ENCODE results near the gene NRF1.

Gene NRF1

DNA sequence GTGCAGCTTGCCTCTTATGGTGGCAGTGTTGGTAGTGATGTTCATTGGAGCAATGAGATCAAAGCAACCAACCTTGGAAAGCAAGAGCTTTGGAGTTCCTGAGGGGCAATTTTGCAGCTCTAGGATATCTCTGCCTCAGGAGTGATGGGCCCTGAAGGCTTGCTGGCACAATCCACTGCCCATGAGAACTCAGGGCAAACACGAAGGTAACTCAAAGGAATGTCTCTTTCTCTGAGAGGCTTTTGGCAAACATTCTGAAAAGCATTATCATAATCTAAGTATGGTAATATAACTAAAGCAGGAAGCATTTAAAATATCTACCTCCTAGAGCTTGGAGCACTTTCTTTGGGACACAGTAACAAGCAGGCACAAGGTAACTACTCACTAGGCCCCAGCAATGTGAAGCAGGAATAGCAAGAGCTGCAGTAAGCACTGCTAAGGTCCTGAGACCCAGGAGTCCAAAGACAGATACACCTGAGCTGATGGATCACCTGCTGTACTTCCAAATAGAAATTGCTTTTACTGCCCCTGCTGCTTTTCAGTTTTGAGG is 103.1 kb downstream of the NRF1 start:
- TF ChIP-seq, protein P1, sequence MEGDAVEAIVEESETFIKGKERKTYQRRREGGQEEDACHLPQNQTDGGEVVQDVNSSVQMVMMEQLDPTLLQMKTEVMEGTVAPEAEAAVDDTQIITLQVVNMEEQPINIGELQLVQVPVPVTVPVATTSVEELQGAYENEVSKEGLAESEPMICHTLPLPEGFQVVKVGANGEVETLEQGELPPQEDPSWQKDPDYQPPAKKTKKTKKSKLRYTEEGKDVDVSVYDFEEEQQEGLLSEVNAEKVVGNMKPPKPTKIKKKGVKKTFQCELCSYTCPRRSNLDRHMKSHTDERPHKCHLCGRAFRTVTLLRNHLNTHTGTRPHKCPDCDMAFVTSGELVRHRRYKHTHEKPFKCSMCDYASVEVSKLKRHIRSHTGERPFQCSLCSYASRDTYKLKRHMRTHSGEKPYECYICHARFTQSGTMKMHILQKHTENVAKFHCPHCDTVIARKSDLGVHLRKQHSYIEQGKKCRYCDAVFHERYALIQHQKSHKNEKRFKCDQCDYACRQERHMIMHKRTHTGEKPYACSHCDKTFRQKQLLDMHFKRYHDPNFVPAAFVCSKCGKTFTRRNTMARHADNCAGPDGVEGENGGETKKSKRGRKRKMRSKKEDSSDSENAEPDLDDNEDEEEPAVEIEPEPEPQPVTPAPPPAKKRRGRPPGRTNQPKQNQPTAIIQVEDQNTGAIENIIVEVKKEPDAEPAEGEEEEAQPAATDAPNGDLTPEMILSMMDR (IDR thresholded peaks at IDR 0.05; ENCODE audit: insufficient read depth, low read depth, low read length, missing control alignments) = no peak
- no peak overlapping the region for H3K4me3 ChIP-seq (ENCODE audit: low read depth, low read length)
- DNase-seq (ENCODE audit: low read depth) = no peak

DNA sequence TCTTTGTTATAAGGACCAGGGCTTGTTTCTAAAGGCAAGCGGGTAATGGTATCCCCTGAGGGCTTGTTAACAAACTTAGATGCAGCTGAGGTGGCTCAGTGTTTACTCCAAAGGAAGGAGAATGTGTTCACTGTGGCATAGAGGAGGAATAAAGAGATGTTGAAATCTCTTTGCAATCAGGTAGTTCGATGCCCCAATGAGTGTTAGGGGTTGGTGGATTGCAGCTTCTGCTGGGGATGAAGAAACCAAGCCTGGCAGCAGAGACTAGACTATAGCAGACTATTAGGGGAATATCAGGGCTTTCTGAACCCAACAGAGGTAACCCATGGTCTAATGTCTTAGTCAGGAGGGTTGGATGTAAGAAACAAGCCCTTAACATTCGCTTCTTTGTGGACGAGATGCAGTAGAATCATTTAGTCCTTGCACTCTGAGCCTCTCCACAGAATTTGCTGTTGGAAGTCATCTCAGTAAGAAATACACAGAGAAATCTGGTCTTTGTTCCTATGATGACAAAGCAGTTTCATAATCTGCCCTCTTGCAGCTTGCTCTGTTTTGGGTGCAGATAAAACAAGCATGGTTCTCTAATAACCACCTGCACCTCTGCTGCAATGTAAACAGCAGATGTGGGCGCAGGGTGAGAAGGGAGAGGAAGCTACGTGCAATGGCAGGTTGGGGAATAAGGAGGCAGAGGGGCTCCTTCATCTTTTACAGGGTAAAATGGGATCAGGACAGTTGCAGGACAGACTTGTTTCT is 108.6 kb downstream of the NRF1 start:
- TF ChIP-seq, protein P1 (IDR thresholded peaks at IDR 0.05; ENCODE audit: insufficient read depth, low read depth, low read length, missing control alignments) = no peak
- H3K4me3 ChIP-seq (ENCODE audit: low read depth, low read length) = no peak overlapping the region
- no peak for DNase-seq (ENCODE audit: low read depth)

DNA sequence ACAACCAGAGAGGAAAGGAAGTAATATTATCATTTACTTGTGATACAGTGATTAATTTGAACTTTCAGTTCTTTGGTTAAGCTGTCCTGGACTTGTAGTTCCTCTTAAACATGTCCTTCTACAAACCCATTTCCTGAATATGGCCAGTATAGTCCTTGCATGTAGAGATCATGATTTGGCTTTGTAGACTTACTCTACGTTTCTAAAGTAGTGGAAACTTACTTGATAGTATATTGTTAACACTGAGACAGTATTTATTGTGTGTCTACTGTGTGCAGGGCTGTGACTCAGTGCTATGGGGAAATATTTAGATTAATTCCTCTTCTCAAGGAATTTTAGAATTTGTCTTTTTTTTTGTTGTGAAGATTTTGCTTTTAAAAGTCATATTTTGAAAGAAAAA is 109.5 kb downstream of the NRF1 start:
- no peak overlapping the region for H3K4me3 ChIP-seq (ENCODE audit: low read depth, low read length)
- no peak for DNase-seq (ENCODE audit: low read depth)

DNA sequence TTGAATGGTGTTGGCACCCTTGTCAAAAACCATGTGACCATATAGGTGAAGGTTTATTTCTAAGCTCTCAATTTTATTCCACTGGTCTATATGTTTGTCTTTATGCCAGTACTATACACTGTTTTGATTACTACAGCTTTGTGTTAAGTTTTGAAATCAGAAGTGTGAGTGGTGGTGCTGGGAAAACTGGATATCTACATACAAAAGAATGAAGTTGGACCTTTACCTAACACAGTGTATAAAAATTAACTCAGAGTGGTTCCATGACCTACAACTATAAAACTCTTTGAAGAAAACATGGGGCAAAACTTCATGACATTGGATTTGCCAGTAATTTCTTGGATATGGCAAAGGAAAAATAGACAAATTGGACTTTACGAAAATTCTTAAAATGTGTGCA is 112.2 kb downstream of the NRF1 start:
- TF ChIP-seq, protein P1 (IDR thresholded peaks at IDR 0.05; ENCODE audit: insufficient read depth, low read depth, low read length, missing control alignments) = no peak
- DNase-seq (ENCODE audit: low read depth) = no peak
- H3K4me3 ChIP-seq (ENCODE audit: low read depth, low read length) = no peak overlapping the region

More for the DNA sequence above, 109.5 kb downstream of the NRF1 start:
- TF ChIP-seq, protein P1 (IDR thresholded peaks at IDR 0.05; ENCODE audit: insufficient read depth, low read depth, low read length, missing control alignments) = no peak

DNA sequence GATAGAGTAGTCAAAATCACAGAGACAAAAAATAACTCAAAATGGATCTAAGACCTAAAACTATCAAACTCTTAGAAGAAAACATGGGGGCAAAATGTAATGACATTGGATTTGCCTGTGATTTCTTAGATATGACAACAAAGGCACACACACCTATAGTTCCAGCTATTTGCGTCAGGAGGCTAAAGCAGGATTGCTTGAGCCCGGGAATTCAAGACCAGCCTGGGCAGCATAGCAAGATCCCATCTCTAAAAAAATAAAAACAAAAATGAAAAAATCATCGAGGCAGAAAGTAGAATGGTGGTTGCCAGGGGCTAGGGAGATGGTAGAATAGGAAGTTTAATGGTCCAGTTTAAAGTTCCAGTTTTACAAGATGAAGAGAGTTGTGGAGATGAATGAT is 113.3 kb downstream of the NRF1 start:
- H3K4me3 ChIP-seq (ENCODE audit: low read depth, low read length) = no peak overlapping the region
- DNase-seq (ENCODE audit: low read depth) = no peak
- TF ChIP-seq, protein P1 (IDR thresholded peaks at IDR 0.05; ENCODE audit: insufficient read depth, low read depth, low read length, missing control alignments) = no peak

DNA sequence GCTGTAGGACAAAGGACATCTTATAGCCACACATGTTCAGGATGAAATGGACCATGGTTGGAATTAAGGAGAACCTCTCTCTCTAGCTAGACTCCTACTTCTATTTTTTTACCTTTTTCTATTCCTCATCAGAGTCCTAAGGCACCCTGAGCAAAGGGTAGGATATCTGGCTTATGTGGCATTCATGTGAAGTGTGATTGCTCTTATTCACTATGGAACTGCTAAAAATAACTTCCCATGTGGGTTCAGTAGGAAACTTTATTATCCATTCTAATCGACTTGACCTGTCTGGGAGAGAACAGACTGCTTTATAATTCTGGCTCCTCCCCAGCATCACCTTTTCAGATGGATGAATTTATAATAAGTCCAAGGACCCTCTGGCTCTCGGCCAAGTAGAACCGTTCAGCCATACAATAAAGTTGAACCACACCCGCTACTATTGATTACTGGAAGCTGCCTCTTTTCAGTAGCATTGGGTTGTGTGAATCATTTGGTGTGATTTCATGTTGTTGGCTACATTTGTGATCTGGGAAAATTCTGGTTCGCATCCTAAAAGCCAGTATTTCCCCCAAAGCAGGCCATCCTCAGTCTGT is 117.5 kb downstream of the NRF1 start:
- TF ChIP-seq, protein P1 (IDR thresholded peaks at IDR 0.05; ENCODE audit: insufficient read depth, low read depth, low read length, missing control alignments) = no peak
- DNase-seq (ENCODE audit: low read depth) = no peak
- H3K4me3 ChIP-seq (ENCODE audit: low read depth, low read length) = no peak overlapping the region
